GM18502 (cell line): Measurements from ENCODE around the gene DCAF15.
A peak's percentile ranks its signal among the peaks of the same experiment; 100 is the strongest.

ENCODE experiments used
- ATAC-seq: cut with Tn5 transposase; IDR thresholded peaks from one replicate; pipeline ENCODE4 v1.9.1; 2021; ENCODE audit warnings: mild to moderate bottlenecking; ENCODE audit not compliant: unreplicated experiment, poor library complexity

DCAF15 gene

DNA sequence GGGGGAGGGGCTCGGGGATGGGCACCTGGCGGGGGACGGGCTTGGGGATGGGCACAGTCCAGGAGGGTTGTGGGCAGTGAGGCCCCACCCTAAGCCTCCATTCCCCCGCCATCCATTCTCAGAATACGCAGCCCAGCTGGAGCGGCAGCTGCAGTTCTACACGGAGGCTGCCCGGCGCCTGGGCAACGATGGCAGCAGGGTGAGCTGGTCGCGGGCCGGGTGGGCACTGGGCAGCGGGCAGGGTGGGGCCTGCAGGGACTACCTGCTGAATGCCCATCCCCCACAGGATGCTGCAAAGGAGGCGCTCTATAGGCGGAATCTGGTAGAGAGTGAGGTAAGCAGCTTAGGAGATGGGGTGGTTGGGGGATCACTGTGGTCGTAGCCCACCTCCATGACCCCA lies 22.4 kb upstream of the DCAF15 start:
- ATAC-seq: no peak

DNA sequence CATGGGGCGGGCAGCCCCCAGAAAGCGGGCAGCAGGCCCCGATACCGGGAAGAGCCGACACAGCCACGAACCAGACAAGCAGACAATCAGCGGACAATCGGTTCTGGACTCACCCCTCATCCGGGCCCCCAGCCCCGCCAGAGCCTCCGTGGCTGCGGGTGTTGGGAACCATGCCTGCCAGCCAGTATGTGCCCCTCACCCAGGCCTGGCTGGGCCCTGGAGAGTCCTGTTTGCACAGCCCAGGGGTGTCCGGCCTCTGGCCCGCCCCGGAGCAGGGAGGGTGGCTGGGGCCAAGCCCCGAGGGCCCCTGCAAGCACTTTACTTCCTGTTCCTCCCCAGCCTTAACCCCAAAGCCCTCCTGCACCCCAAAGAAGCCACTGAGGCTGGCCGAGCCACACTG lies 21.9 kb upstream of the DCAF15 start:
- no peak for ATAC-seq

DNA sequence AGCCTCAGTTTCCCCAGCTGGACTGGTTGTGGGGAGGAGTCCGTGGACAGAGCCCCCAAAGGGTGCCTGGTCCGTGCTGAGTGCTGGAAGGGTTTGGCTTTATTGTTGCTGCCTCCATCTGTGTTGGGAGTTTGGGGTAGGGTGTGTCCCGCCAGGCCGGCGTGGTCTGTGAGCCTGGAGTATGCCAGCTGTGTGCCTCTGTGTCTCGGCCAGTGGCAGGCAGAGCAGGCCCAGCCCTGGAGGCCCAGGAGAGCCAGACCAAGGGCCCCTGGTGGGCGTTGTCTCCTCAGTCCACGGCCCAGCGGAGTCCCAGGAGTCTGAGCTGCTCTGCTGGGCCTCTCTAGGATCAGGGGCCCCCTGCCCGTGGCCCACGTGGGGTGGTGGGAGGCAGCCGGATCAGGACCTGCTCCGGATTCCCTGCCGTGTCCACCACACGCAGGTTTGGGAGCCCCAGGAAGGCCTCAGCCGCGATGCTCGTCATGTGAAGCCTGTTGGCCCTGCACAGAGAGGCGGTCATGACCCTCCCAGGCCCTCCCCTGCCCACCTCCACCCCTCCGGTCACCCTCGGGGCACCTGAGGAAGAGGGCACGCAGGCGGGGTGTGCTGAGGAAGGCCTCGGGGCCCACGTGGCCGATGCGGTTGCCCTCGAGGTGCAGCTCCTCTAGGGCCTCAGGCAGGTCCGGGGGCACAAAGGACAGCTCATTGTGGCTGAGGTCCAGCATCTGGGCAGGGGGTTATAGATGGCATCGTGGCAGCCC lies 20.7 kb upstream of the DCAF15 start:
- ATAC-seq: no peak

DNA sequence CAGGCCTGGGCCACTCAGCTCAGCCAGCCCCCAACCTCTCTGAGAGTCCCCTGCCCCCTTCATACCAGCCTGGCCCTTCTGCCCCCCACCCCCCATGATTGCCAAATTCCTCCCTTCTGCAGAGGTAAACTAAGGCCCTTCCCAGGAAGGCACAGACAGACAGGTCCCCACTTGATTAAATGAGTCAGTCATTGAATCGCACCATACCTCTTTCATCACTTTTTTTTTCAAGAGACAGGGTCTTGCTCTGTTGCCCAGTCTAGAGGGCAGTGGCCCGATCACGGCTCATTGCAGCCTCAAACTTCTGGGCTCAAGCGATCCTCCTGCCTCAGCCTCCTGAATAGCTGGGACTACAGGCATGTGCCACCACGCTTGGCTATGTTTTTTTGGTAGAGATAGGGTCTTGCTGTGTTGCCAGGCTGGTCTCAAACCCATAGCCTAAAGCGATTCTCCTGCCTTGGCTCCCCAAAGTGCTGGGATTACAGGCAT lies 20.1 kb upstream of the DCAF15 start:
- no peak for ATAC-seq

DNA sequence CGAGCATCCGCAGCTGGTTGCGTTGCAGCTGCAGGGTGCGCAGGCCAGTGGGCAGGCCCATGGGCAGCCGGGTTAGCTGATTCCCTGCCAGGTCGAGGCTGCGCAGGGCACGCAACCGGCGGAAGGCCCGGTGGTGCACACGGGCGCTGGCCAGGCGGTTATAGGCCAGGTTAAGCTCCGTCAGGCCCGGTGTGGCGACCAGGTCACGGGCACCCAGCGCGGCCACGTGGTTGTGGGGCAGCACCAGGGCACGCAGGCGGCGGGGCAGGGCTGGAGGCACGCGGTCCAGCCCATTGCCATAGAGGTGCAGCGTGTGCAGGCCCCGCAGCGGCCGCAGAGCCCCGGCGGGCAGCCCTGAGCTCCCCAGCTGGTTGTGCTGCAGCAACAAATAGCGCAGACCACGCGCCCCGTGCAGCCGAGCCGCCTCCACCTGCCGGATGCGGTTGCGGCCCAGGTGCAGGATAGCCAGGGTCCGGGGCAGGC lies 19.4 kb upstream of the DCAF15 start:
- ATAC-seq: no peak

DNA sequence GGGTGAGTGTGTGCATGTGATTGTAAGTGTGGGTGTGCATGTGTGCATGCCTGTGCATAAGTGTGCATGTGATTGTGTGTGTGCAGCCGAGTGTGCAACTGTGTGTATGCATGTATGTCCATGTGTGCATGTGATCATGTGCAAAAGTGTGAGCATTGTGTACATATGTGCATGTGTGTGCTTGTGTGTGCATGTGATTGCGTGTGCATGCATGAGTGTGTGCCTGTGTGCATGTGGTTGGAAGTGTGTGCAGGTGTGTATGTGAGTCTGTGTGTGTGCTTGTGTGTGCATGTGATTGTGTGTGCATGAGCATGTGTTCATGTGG lies 17.6 kb upstream of the DCAF15 start:
- no peak for ATAC-seq

DNA sequence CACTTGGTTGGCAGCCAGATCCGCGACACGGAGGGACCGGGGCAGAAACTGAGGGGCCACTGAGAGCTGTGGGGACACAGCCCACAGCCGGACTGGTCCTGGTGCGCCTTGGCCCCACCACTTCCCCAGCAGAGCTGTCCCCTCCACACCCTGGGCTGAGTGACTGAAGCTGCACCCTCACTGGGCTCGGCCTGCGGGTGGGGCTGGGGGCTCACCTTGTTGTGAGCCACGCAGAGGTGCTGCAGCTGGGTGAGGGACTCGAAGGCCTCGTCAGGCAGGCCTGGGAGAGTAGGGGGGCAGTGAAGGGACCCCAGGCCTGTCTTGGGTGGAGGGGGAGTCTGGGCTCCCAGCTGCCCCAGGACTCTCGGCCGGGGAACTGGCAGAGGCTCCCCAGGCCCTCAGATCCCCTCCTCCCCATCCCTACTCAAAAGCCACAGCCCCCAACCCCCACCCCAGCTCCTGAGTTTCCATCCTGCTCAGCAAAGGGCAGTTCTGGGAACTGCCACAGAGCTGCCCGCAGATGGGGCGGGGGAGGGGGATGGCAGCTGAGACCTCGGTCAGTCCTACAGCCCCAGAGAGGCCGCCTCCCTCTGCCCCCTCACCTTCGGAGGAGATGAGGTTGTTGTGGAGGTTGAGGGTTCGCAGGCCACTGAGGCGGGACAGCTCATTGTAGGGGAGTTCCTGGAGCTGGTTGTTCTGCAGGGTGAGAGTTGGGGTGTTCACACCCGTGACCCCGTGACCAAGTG lies 16.4 kb upstream of the DCAF15 start:
- no peak for ATAC-seq

DNA sequence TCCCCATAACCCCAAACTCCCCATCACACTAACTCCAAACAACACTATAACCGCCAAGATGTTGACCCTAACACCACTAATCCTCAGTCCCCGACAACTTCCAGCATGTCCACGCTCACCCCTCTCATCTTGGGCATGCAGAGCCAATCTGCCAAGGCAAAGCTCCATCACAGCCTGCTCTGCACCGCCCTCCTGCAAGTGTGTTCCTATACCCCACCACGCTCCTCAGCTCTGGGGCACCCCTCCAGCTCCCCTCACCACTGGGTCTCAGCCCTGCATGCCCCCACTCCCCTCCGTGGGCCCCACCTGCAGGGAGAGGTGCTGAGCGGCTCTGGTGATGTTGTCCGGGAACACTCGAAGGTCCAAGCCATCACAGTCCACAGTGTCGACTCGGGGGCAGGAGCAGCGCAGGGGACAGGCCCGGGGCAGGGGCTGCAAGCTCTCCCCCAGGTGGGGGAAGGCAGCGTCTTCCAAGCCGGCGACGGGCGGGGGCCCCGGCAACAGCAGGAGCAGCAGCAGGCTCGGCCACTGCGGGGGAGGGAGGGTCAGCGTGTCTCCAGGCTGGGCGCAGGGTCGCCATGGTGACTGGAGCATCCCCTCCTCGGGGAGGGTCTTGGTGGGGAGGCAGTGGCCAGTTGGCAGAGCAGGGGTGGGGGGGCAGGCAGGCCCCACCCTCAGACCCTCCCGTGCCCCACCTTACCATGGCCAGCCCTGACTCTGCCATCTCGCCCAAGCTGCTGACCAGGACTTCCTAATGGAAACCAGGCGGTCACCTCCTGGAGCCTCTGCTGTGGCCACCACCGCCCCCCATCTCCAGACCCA lies 14.6 kb upstream of the DCAF15 start:
- ATAC-seq: no peak

DNA sequence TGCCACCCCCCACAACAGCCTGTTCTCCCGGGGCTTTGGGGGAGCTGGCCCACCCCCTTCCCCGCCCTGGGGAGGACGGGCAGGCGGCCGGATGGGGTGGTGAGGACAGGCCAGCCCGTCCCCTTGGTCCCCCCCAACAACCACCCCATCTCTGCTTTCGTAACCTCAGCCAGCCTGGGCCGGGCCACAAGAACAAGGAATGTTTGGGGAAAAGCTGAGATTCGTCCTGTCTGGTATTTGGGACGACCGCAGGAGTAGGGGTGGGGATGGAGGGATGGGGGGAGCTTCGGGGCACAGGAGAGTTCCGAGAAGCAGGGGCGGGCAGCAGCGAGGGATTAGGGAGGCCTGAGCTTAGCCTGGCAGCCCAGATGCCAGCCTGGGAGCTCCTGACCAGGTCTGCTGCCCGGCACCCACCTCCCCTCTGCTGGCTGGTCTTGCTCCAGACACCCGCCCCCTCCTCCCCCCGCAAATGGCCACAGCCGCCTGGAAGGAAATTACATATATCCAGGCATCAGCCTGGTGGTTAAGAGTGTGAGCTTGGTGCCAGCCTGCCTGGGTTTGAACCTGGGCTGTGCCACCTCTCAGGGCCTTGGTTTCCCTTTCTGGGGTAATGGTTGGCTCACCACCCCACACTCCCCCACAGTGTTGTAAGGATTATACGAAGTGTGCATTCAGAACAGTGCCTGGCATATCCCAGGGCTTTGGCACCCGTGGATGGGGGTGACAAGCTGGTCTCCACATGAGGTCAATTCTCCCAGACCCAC lies 13.8 kb upstream of the DCAF15 start, which contains the start of gene PODNL1:
TSS of gene PODNL1 (minus strand) at position 117 of the 764 bp plus-strand sequence. CDS start 236 bp downstream, outside the sequence.
- ATAC-seq: no peak

DNA sequence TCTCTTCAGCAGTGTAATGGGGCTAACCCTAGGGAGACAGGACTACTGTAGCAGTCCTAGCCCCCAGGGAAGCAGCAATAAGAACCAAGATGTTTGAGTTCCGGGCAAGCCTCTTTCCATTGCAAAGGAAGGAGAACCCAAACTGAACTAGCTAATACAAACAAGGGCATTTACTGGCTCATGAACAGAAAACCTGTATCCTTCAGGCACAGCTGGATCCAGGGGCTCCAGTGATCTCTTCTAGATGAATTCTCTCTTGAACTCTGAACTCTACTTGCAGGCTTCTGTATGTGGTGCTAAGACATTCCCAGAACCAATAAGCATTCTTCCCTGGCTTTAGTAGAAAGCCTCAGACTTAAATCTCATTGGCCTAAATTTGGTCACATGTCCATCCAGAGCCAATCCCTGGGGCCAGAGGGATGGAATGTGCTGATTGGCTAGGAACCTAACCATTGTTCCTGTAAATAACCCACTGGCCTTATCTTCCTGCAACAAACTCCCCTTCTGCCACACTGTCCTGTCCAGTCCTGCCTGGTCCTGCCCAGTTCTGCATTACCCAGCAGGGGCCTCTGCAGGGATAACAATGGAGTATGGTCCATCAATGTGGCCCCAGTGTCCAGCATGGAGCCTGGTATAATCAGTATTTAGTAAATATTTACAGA lies 10.2 kb upstream of the DCAF15 start:
- ATAC-seq: no peak

DNA sequence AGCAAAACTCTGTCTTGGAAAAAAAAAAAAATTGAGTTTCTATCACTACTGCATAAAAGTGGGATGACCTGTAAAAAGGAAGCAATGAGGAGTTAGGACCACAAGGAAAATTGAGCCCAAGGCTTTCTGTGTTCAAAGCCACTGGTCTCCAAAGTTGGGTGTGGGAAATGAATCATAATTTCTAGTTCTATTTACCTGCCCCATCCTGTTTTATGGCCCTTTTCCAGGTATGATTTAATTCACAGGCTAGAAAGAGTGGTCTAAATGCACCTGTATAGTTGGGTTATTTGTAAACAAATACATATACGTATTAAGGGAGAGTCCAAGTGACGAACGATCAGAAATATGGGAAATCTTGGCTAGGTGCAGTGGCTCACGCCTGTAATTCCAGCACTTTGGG lies 5.9 kb upstream of the DCAF15 start:
- no peak for ATAC-seq

DNA sequence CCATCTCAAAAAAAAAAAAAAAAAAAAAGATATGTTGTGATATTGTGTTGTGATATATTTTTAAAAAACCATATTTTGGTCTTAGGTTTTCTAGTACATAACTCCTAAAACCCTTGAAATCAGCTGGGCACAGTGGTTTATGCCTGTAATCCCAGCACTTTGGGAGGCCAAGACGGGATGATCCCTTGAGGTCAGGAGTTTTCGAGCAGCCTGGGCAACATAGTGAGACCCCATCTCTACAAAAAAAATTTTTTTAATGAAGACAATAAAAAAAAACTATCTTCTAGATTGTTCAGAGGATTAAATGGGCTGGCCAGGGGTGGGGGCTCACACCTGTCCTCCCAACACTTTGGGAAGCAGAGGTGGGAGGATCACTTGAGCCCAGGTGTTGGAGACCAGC lies 1.3 kb upstream of the DCAF15 start:
- ATAC-seq: no peak

DNA sequence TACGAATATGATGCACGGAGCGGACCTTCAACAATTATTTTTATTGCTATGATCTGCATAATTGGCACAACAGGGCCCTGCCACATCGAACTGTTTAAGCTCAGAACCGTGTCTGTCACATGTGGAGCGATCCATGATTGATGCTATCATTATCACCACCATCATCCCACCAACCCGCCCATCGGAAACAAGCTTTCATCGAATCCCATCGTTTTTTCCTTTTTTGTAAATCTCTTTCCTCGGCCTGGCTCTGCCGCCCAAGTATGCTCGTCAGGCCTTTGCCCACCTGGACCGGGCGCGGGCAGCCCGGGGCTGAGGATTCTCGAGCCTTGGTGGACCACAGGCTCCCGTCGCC lies 533 bp upstream of the DCAF15 start:
- ATAC-seq: peak; percentile 2

DNA sequence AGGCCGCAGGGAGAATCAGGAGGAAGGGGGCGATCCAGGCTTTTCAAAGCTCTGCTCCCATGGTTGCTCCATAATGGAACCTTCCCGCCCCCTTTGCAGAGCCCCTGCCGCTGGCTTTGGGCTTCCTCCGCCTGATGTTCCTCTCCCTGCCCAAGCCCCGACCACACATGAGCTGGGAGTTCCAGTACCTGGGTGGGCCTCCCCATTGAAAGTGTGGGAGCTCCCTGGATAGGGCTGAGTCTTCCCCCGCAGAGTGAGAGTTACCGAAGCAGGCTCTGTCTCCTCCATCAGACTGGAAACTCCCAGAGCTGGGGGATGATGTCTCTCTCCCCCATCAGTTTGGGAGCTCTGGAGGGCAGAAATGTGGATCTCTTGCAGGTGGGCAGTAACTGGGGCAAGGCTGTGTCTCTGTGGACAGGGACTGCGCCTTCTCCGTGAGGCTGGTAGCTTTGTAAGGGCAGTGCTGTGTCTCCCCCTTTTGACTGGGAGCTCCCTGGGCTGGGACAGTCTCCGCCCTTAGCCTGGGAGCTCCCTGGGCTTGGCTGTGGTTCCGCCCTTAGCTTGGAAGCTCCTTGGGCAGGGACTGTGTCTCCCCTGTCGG lies 722 bp downstream of the DCAF15 start:
- no peak for ATAC-seq

DNA sequence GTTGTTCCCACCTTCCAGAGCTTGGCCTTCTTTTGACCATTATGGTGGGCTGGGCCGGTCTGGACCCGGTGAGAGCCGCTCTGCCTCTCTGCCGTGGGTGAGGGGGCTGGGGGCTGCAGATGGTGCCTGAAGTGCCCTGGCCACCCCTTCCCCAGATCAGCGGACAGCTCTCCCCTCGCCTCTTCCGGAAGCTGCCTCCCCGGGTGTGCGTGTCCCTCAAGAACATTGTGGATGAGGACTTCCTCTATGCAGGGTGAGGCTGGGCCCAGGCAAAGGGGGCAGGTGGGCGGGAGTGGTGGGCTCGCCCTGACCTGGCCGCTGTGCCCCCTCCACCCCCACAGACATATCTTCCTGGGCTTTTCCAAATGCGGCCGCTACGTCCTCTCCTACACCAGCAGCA lies 1.9 kb downstream of the DCAF15 start:
- ATAC-seq: no peak

DNA sequence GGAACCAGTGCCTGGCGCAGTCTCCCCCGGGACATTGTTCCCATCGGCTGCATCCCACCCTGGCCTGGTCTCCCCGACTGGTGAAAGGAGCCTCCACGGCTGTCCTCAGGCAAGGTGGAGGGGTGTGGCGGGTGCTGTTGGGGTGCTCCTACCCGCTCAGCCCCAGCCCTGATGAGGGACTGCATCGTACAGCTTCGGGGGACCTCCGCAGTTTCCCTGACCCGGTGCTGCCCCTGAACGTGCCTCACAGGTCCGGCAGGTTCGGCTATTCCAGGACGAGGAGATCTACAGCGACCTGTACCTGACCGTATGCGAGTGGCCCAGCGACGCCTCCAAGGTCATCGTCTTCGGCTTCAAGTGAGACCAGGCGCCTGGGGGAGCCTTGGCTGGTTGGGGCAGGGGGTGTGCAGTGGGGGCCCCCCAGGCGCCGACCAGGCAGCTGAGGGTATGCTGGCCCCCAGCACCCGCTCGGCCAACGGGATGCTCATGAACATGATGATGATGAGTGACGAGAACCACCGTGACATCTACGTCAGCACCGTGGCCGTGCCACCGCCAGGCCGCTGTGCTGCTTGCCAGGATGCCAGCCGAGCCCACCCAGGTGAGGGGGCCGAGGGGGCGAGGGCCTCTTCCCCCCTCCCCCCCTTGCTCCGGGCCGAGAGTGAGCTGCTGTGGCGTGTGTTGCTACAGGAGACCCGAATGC lies 3.5 kb downstream of the DCAF15 start:
- no peak for ATAC-seq

DNA sequence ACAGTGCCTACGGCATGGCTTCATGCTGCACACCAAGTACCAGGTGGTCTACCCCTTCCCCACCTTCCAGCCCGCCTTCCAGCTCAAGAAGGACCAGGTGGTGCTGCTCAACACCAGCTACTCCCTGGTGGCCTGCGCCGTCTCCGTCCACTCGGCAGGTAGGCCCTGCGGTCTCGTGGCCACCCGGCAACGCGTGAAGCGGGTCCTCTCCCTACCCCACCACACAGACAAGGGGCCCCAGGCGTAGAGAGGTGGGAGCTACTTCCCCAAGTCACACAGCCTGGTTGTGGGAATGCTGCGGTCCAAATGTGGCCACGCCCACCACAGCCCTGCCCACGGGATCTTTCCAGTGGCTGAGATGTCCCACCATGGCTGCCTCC lies 4.0 kb downstream of the DCAF15 start:
- ATAC-seq: no peak

DNA sequence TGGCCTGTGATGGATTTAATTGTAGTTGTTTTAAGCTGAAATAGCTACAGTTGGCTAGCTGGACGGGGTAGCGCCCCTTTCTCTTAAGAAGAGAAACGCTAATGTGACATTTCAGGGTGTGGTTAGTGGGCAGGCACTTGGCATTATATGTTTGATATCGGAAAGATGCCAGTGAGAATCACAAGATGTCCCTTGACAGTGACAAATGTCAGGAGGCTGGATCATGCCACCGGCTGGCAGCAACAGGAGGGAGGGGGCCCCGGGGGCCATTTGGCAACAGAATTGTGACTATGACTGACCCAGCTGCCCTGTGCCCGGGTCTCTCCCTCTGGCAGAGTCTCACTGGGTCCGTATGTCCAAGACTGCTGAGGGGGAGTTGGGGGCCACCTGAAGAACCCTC lies 4.7 kb downstream of the DCAF15 start:
- no peak for ATAC-seq

DNA sequence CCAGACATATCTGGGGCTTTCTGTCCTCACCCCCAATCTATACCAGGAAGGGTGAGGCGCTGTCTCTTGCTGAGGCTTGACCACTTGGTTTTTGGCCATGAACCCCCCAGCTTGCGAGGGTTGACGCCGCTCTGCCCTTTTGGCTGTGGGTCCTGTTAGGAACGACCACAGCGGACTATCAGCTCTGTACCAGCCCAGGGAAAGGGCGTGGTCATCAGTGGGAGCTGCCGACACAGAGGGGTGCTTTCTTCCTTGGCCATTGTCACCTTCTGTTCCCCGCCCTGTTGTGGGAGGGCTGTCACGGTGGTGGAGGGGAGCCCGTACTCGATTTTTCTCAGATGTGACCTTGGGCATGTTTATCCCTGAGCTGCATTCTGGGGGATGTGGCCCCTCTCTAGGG lies 5.7 kb downstream of the DCAF15 start:
- ATAC-seq: no peak
